ENCODE measurements around the gene ASCL4.
"Not testable (repeated sequence)": the region's sequence is repeated elsewhere in the genome, so short reads cannot be mapped to it uniquely, and the experiment has no call there.

Gene ASCL4, protein sequence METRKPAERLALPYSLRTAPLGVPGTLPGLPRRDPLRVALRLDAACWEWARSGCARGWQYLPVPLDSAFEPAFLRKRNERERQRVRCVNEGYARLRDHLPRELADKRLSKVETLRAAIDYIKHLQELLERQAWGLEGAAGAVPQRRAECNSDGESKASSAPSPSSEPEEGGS

DNA sequence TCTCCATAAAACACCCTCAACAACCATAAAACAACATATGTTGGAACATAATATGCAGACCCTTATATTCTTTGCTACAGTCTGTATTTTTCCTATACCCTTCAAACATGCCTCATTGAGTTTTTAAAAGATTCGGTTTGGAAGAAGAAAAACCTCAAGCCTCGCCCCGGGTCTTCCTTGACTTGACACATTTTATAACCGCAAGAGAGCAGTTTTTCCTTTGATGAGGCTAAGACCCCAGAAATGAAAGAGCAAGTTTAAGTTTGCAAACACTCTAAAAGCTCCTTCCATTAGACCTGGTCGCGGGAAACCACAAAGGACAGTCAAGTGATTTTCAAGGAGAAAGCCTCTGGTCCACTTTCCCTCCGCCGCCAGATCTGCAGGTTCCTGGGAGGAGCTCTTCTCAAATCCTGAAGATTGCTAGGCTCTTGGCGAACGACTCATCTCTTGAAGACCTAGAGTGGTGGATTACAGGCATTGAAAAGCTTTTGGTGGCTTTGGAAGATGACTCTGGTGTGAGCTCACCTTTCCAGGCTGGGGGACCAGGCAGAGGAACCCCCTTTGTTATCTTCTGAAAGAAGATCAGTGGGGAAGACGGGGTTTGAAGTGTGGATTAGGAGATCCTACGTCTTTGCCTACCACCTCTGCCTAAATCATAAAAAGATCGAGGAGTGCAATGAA is at the start of gene ASCL4:
Gene ASCL4 (plus strand): TSS at position 356 of the 681 bp plus-strand sequence. CDS start 515 bp downstream, outside the sequence.
- in situ Hi-C loops (cut with MboI; ENCODE audit: low sequenced_read_pairs, unreplicated experiment): no loop called here
- no peak for TF ChIP-seq CTCF (IDR thresholded peaks at IDR 0.05; ENCODE audit: borderline replicate concordance, control extremely low read depth, extremely low read depth, insufficient read depth, missing control alignments)
- DNase-seq (ENCODE audit: low spot score): no peak

GRCh38 chr12:107727327-107727726 is 47.2 kb upstream of the ASCL4 start:
- DNase-seq (ENCODE audit: low spot score); in situ Hi-C loops (cut with MboI; ENCODE audit: low sequenced_read_pairs, unreplicated experiment): not testable (repeated sequence)

- DNase-seq (ENCODE audit: low spot score); in situ Hi-C loops (cut with MboI; ENCODE audit: low sequenced_read_pairs, unreplicated experiment): not testable (repeated sequence)
Measured at GRCh38 chr12:107727742-107728141, 46.8 kb upstream of the ASCL4 start.

GRCh38 chr12:107730618-107731341 is 43.7 kb upstream of the ASCL4 start:
- no peak for TF ChIP-seq CTCF (IDR thresholded peaks at IDR 0.05; ENCODE audit: borderline replicate concordance, control extremely low read depth, extremely low read depth, insufficient read depth, missing control alignments)
- in situ Hi-C loops (cut with MboI; ENCODE audit: low sequenced_read_pairs, unreplicated experiment): no loop called here
- DNase-seq (ENCODE audit: low spot score): no peak

- in situ Hi-C loops (cut with MboI; ENCODE audit: low sequenced_read_pairs, unreplicated experiment): no loop called here
- no peak for DNase-seq (ENCODE audit: low spot score)
- TF ChIP-seq CTCF (IDR thresholded peaks at IDR 0.05; ENCODE audit: borderline replicate concordance, control extremely low read depth, extremely low read depth, insufficient read depth, missing control alignments): no peak
Measured at GRCh38 chr12:107731366-107731765, 43.1 kb upstream of the ASCL4 start.

GRCh38 chr12:107732365-107732764 is 42.1 kb upstream of the ASCL4 start:
- in situ Hi-C loops (cut with MboI; ENCODE audit: low sequenced_read_pairs, unreplicated experiment): no loop called here
- DNase-seq (ENCODE audit: low spot score): no peak
- TF ChIP-seq CTCF (IDR thresholded peaks at IDR 0.05; ENCODE audit: borderline replicate concordance, control extremely low read depth, extremely low read depth, insufficient read depth, missing control alignments): no peak

DNA sequence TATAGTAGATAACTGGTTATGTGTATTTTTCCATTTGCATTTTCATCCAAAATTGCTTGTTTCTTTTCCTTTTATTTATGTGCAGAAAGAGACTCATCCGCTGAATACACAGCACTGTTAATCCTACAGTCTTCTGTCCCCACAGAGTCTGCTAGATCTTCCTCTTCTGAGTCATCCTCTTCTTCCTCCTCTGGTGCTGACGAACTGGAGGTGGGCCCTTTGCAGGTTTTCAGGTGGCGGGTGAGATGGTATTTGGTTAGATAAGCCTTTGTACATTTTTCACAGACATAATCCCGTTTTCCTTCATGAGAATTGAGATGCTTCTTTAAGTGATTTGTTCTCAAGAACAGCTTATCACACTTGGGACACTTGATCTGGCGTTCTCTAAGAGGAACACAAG is 40.4 kb upstream of the ASCL4 start:
- TF ChIP-seq CTCF (IDR thresholded peaks at IDR 0.05; ENCODE audit: borderline replicate concordance, control extremely low read depth, extremely low read depth, insufficient read depth, missing control alignments): no peak
- in situ Hi-C loops (cut with MboI; ENCODE audit: low sequenced_read_pairs, unreplicated experiment): no loop called here
- no peak for DNase-seq (ENCODE audit: low spot score)

Measured in GM13976 (cell line).